ENCODE data around the gene TECPR2.

Gene TECPR2

GRCh38 chr14:102424520-102424919 is 61.8 kb downstream of the TECPR2 start:
- Mint-ChIP-seq H3K9me3 (no peaks in the 10 kb centered on the region), H3K36me3 (ENCODE audit: insufficient read depth) (peaks cover 8% of the 10 kb centered on the region), H3K27me3 (no peaks in the 10 kb centered on the region), H3K4me1 (no peaks in the 10 kb centered on the region), H3K27ac (ENCODE audit: low read depth) (no peak overlapping the region), H3K4me3 (no peak overlapping the region)
- no peak for ATAC-seq (replicated peaks; ENCODE audit: extremely low read depth, poor library complexity, severe bottlenecking)
- DNase-seq (ENCODE audit: low spot score in 2 of 2), result no peak

DNA sequence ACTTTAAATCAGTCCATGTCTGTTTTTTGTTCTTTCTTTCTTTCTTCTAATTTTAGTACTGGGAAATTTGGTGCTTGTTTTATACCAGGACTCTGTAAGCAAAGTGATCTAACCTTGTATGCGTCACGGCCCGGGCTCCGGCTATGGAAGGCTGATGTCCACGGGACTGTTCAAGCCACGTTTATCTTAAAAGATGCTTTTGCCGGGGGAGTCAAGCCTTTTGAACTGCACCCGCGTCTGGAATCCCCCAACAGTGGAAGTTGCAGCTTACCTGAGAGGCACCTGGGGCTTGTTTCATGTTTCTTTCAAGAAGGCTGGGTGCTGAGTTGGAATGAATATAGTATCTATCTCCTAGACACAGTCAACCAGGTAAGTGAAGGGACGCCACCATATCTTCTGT is 62.2 kb downstream of the TECPR2 start:
- Mint-ChIP-seq H3K27ac (ENCODE audit: low read depth) (no peak overlapping the region), H3K4me1 (no peaks in the 10 kb centered on the region), H3K36me3 (ENCODE audit: insufficient read depth) (peaks cover 9% of the 10 kb centered on the region), H3K27me3 (no peaks in the 10 kb centered on the region), H3K4me3 (no peak overlapping the region), H3K9me3 (no peaks in the 10 kb centered on the region)
- no peak for DNase-seq (ENCODE audit: low spot score in 2 of 2)
- no peak for ATAC-seq (replicated peaks; ENCODE audit: extremely low read depth, poor library complexity, severe bottlenecking)

DNA sequence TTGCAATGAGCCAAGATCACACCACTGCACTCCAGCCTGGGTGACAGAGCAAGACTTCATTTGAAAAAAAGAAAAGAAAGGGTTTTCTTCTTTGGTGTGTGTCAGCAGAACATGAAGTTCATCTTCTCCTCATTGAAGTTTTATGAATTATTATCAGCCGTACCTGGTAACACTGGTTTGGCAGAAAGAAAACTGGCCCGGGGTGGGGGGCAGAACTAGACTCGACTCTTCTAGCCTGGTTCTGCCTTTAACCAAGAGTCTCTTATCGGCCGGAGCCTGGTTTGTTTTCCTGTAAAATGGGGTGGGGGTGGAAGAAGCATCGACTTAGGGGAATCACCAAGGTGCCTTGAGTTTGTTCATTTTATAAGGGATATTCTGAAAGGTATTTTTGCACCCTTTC is 64.1 kb downstream of the TECPR2 start:
- H3K4me1 Mint-ChIP-seq, result no peaks in the 10 kb centered on the region

GRCh38 chr14:102427642-102428041 is 64.9 kb downstream of the TECPR2 start:
- no peak for DNase-seq (ENCODE audit: low spot score in 2 of 2)
- H3K4me3 Mint-ChIP-seq, result no peak overlapping the region

More for the DNA sequence above, 64.1 kb downstream of the TECPR2 start:
- Mint-ChIP-seq H3K9me3 (no peaks in the 10 kb centered on the region), H3K4me3 (no peak overlapping the region), H3K27me3 (no peaks in the 10 kb centered on the region), H3K27ac (ENCODE audit: low read depth) (no peak overlapping the region), H3K36me3 (ENCODE audit: insufficient read depth) (peaks cover 9% of the 10 kb centered on the region)
- DNase-seq (ENCODE audit: low spot score in 2 of 2) (no peak), ATAC-seq (replicated peaks; ENCODE audit: extremely low read depth, poor library complexity, severe bottlenecking) (no peak)

DNA sequence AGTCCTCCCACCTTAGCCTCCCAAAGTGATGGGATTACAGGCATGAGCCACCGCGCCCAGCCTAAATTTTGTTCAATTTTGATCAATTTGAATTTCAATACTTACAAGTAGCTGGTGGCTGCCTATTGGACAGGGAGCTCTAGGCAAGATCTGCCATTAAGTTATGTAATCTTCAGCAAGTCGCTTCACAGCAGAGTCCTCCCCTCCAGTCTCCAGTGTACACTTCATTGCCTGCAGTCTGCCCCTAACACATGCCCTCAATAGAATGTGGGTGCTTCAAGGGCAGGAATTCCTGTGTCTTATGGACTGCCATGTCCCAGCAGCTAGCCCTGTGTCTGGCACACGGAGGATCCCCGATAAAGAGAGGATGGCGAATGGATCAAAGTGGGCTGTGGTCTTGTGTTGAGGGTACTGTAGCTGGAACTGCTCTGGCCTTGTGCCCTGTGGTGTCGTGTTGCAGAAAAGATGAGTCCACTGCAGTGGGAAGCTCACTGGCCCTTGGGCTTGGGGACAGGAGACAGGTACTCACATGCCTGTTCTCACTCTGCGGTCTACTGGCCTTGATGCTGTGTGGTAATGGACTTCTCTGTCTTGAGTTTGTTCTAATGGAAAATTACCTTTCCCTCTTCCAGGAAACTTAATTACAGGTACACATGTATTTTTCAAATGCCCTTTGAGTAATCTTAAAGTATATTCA is 67.6 kb downstream of the TECPR2 start:
- H3K9me3 Mint-ChIP-seq, result no peaks in the 10 kb centered on the region
- H3K4me3 Mint-ChIP-seq, result no peak overlapping the region
- H3K27me3 Mint-ChIP-seq, result no peaks in the 10 kb centered on the region
- no peak for DNase-seq (ENCODE audit: low spot score in 2 of 2)
- ATAC-seq (replicated peaks; ENCODE audit: extremely low read depth, poor library complexity, severe bottlenecking), result no peak
- no peak overlapping the region for H3K27ac Mint-ChIP-seq (ENCODE audit: low read depth)
- H3K36me3 Mint-ChIP-seq (ENCODE audit: insufficient read depth), result peaks cover 9% of the 10 kb centered on the region
- no peaks in the 10 kb centered on the region for H3K4me1 Mint-ChIP-seq

More at GRCh38 chr14:102427642-102428041, 64.9 kb downstream of the TECPR2 start:
- H3K27me3 Mint-ChIP-seq, result no peaks in the 10 kb centered on the region
- H3K27ac Mint-ChIP-seq (ENCODE audit: low read depth), result no peak overlapping the region
- H3K9me3 Mint-ChIP-seq, result no peaks in the 10 kb centered on the region
- no peak for ATAC-seq (replicated peaks; ENCODE audit: extremely low read depth, poor library complexity, severe bottlenecking)
- H3K36me3 Mint-ChIP-seq (ENCODE audit: insufficient read depth), result peaks cover 9% of the 10 kb centered on the region
- H3K4me1 Mint-ChIP-seq, result no peaks in the 10 kb centered on the region

DNA sequence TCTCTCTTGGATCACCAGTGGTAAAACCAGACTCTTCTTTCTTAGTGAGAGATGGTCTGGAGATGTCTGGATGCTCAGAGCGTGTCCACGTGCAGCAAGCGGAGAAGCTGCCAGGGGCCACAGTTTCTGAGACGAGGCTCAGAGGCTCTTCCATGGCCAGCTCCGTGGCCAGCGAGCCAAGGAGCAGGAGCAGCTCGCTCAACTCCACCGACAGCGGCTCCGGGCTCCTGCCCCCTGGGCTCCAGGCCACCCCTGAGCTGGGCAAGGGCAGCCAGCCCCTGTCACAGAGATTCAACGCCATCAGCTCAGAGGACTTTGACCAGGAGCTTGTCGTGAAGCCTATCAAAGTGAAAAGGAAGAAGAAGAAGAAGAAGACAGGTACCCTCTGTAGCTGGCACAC is 69.0 kb downstream of the TECPR2 start:
- Mint-ChIP-seq H3K9me3 (no peaks in the 10 kb centered on the region), H3K27me3 (no peaks in the 10 kb centered on the region), H3K27ac (ENCODE audit: low read depth) (no peak overlapping the region), H3K4me3 (no peak overlapping the region), H3K4me1 (no peaks in the 10 kb centered on the region), H3K36me3 (ENCODE audit: insufficient read depth) (peaks cover 6% of the 10 kb centered on the region)
- ATAC-seq (replicated peaks; ENCODE audit: extremely low read depth, poor library complexity, severe bottlenecking), result no peak
- no peak for DNase-seq (ENCODE audit: low spot score in 2 of 2)

- Mint-ChIP-seq H3K9me3 (no peaks in the 10 kb centered on the region), H3K36me3 (ENCODE audit: insufficient read depth) (peaks cover 6% of the 10 kb centered on the region), H3K4me3 (no peak overlapping the region), H3K27me3 (no peaks in the 10 kb centered on the region), H3K27ac (ENCODE audit: low read depth) (no peak overlapping the region), H3K4me1 (no peaks in the 10 kb centered on the region)
- DNase-seq (ENCODE audit: low spot score in 2 of 2) (no peak), ATAC-seq (replicated peaks; ENCODE audit: extremely low read depth, poor library complexity, severe bottlenecking) (no peak)
Observed at GRCh38 chr14:102434647-102435175, 72.0 kb downstream of the TECPR2 start.

DNA sequence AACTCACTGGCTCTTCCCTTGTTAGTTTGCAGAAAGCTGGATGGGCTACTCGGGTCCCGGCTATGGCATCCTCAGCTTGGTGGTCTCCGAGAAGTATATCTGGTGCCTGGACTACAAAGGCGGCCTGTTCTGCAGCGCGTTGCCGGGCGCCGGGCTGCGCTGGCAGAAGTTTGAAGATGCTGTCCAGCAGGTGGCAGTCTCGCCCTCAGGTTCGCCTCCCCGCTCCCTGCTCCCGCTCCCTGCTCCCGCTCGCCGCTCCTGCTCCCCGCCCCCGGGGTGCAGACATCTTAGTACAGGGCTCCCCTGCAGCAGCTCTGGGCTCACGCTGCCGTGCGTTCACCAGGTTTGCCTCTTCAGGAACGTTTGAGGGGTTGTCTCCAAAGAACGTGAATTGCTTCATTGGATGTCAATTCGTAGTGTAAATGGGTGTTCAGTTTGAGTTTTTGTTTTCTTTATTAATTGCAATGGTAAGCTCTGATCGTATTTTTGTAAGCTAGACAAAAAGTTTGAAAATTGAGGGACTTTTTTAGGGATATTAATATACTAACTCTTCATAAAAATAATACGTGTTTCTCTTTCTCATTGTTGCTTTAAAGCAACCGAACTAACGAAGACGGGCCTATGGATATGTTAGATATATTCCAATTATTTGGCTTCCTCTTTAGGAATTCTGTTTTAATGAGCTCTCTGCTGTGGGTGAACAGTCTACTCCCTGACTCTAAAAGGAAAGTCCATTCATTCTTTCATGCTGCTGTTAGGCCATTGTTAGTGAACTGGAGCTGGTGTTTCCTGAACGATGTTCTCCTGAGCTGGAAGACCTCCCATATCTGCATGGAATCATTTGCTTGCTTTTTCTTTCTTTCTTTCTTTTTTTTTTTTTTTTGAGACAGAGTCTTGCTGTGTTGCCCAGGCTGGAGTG is 75.5 kb downstream of the TECPR2 start:
- H3K36me3 Mint-ChIP-seq (ENCODE audit: insufficient read depth), result peaks cover 10% of the 10 kb centered on the region
- no peak overlapping the region for H3K4me3 Mint-ChIP-seq

GRCh38 chr14:102439556-102439955 is 76.8 kb downstream of the TECPR2 start:
- peaks cover 13% of the 10 kb centered on the region for H3K36me3 Mint-ChIP-seq (ENCODE audit: insufficient read depth)
- no peak overlapping the region for H3K4me3 Mint-ChIP-seq
- no peaks in the 10 kb centered on the region for H3K4me1 Mint-ChIP-seq
- no peak for ATAC-seq (replicated peaks; ENCODE audit: extremely low read depth, poor library complexity, severe bottlenecking)
- no peak for DNase-seq (ENCODE audit: low spot score in 2 of 2)
- H3K27me3 Mint-ChIP-seq, result no peaks in the 10 kb centered on the region
- no peak overlapping the region for H3K27ac Mint-ChIP-seq (ENCODE audit: low read depth)
- H3K9me3 Mint-ChIP-seq, result no peaks in the 10 kb centered on the region

More for the DNA sequence above, 75.5 kb downstream of the TECPR2 start:
- H3K4me1 Mint-ChIP-seq, result no peaks in the 10 kb centered on the region
- no peaks in the 10 kb centered on the region for H3K9me3 Mint-ChIP-seq
- ATAC-seq (replicated peaks; ENCODE audit: extremely low read depth, poor library complexity, severe bottlenecking) (no peak), DNase-seq (ENCODE audit: low spot score in 2 of 2) (peak in 1 of 2 donors; percentile 69)
- no peaks in the 10 kb centered on the region for H3K27me3 Mint-ChIP-seq
- H3K27ac Mint-ChIP-seq (ENCODE audit: low read depth), result no peak overlapping the region

DNA sequence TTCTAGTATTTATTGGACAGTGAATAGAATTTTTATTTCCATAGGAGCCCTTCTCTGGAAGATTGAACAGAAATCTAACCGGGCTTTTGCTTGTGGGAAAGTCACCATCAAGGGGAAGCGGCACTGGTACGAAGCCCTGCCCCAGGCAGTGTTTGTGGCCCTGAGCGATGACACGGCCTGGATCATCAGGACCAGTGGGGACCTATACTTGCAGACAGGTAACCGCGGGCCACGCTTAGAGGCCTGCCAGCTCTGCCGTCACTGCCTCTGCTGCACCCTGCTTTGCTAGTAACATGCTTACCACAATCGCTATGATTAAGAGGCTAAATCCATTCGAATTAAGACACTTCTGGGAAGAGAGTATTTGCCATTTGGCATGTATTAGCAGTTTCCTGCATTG is 77.7 kb downstream of the TECPR2 start:
- H3K4me3 Mint-ChIP-seq, result no peak overlapping the region
- no peaks in the 10 kb centered on the region for H3K27me3 Mint-ChIP-seq
- no peak overlapping the region for H3K27ac Mint-ChIP-seq (ENCODE audit: low read depth)
- ATAC-seq (replicated peaks; ENCODE audit: extremely low read depth, poor library complexity, severe bottlenecking) (no peak), DNase-seq (ENCODE audit: low spot score in 2 of 2) (no peak)
- H3K4me1 Mint-ChIP-seq, result no peaks in the 10 kb centered on the region
- H3K36me3 Mint-ChIP-seq (ENCODE audit: insufficient read depth), result peaks cover 14% of the 10 kb centered on the region
- H3K9me3 Mint-ChIP-seq, result no peaks in the 10 kb centered on the region

DNA sequence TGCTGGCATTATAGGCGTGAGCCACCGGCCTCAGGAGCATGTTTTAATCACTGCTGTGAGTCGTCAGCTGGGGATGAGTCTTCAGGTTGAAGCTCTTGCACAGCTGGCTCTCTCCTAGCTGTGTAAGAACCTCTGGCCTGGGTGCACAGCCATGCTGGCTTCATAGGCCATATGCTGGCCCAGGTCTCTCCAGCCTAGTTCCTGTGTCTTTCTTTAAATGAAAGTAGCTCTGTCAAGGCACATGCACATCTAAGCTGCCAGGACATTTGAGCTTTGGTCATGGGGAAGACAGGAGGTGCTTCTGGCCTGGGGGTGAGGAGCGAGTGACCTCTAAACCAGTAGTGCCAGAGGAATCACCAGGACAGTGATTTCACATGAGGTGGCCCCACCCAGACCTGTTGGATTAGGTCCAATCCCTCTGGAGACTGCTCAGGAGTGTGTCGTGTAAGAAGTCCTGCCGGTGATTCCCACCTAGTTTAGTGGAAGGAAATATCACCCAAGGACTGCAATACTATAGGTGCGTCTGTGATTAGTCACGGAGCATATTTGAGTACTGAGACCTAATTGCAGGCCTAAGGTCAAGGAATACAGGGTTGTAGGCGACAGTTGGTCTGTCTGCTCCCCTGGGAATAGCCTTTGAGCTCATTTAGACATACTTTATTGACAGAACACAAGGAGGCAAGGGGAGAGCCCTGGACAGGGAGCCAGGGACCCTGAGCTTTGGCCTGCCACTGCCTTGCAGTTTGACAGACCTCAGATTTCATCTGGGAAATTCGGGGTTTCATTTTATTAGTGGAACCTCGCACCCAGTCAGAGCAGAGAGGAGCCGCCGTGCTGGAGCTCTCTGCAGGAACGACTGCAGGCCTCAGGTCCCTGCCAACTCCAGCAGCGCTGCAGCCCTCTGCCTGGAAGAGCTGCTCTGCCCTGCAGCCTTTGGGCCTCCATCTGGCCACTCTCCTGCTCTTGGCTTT is 79.8 kb downstream of the TECPR2 start:
- H3K36me3 Mint-ChIP-seq (ENCODE audit: insufficient read depth), result peaks cover 19% of the 10 kb centered on the region
- H3K4me1 Mint-ChIP-seq, result no peaks in the 10 kb centered on the region
- DNase-seq (ENCODE audit: low spot score in 2 of 2) (no peak), ATAC-seq (replicated peaks; ENCODE audit: extremely low read depth, poor library complexity, severe bottlenecking) (no peak)
- no peaks in the 10 kb centered on the region for H3K27me3 Mint-ChIP-seq
- H3K4me3 Mint-ChIP-seq, result no peak overlapping the region
- H3K9me3 Mint-ChIP-seq, result no peaks in the 10 kb centered on the region
- no peak overlapping the region for H3K27ac Mint-ChIP-seq (ENCODE audit: low read depth)

DNA sequence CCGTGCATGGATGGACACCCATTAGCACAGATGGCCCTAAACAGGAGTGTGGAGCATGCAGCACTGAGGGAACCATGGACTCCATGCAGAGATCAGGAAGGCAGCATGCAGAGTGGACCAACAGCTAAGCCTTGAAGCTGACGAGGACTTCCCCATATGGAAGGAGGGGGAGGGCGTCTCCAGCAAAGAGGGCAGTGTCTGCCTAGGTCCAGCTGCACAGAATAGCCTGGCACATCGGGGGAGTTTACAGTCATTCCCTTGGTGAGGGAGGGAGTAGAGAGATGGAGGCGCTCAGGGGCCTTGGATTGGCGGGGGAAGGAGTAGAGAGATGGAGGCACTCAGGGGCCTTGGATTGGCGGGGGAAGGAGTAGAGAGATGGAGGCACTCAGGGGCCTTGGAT is 82.3 kb downstream of the TECPR2 start:
- Mint-ChIP-seq H3K27me3 (no peaks in the 10 kb centered on the region), H3K9me3 (no peaks in the 10 kb centered on the region), H3K27ac (ENCODE audit: low read depth) (no peak overlapping the region), H3K36me3 (ENCODE audit: insufficient read depth) (peaks cover 18% of the 10 kb centered on the region), H3K4me1 (no peaks in the 10 kb centered on the region), H3K4me3 (no peak overlapping the region)
- no peak for ATAC-seq (replicated peaks; ENCODE audit: extremely low read depth, poor library complexity, severe bottlenecking)
- DNase-seq (ENCODE audit: low spot score in 2 of 2), result no peak
